AG10803 (cell line): ENCODE measurements around the gene AIRE.

Experiments used
- DNase-seq: peaks from one replicate; pipeline ENCODE4 v3.0.0; 2010; ENCODE audit warnings: low read depth
- H3K4me3 ChIP-seq: 2 replicates; pipeline ENCODE4 v1.5.1; 2011; ENCODE audit warnings: mild to moderate bottlenecking, low read length, control low read depth
- TF ChIP-seq, protein P1 (sequence below): conservative IDR thresholded peaks from 2 replicates; pipeline ENCODE4 v1.5.1; 2011; ENCODE audit warnings: mild to moderate bottlenecking, low read length, control low read depth, inconsistent platforms

AIRE gene

DNA sequence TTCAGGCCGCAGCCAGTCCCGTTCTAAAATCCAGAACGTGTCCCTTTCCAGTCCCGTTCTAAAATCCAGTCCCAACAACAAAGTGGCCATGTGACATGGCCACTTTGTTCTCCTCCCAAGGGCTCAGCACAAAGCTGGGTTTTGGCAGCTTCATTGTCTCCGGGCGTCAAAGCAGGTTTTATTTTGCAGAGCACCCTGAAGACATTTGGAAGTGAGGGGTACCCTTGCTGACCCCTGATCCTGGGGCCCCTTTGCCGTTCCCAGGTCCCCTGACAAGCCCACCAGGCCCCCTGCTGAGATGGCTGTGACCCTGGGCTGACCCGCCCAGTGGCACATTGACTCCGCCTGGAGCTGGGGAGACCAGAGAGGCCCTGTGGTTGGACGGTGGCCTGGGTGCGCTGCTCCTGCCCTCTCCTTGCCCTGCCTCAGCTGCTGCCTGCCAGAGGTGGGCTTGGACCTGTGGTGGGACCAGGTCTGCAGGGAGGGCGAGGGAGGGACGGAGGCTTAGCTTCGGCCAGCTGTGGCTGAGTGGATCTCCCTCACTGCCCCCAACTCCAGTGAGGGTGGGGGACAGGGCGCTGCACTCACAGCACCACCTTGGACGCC, 18.4 kb downstream of the AIRE start:
- H3K4me3 ChIP-seq: no peak overlapping the region
- TF ChIP-seq, protein P1, sequence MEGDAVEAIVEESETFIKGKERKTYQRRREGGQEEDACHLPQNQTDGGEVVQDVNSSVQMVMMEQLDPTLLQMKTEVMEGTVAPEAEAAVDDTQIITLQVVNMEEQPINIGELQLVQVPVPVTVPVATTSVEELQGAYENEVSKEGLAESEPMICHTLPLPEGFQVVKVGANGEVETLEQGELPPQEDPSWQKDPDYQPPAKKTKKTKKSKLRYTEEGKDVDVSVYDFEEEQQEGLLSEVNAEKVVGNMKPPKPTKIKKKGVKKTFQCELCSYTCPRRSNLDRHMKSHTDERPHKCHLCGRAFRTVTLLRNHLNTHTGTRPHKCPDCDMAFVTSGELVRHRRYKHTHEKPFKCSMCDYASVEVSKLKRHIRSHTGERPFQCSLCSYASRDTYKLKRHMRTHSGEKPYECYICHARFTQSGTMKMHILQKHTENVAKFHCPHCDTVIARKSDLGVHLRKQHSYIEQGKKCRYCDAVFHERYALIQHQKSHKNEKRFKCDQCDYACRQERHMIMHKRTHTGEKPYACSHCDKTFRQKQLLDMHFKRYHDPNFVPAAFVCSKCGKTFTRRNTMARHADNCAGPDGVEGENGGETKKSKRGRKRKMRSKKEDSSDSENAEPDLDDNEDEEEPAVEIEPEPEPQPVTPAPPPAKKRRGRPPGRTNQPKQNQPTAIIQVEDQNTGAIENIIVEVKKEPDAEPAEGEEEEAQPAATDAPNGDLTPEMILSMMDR: no peak
- DNase-seq: no peak

DNA sequence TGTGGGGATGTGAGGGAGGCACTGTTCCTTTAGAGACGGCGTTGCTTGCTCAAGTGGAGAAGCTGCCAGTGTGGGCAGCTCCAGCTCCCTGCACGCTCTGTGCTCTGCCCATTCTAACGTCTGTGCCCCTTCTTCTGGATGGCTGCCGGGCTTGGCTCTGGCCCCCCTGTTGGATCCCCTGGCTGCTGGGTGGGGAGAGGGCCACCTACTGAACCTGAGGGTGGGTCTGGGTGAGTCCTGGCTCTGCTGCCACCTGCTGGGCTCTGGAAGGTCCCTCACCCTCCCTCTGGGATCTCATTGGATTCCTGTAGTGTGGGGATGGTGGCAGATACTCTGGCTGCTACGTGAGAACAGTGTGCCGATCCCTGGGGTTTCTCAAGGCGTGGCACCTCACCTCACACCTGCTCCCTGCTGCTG, 19.2 kb downstream of the AIRE start:
- H3K4me3 ChIP-seq: no peak overlapping the region
- DNase-seq: peak; percentile 37
- TF ChIP-seq, protein P1: peak; percentile 75

DNA sequence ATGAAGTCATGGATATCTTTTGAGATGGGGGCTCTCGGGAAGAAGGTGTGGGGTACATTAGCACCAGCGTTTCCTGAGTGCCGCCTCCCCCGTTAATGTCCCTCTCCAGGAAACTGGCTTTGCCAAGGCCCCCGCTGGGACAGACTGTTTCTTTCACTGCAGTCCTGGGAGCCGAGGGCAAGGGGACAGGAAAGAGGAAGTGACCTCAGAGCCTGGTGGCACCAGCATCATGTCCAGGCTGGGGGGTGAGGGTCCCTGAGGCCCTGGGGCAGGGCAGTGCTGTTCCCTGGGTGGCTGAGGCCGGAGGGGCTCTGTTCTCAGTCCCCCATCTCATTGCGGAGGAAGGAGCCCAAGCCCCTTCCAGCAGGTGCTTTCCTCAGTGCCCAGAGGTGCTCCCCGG, 20.0 kb downstream of the AIRE start:
- no peak overlapping the region for H3K4me3 ChIP-seq
- TF ChIP-seq, protein P1: no peak
- no peak for DNase-seq

DNA sequence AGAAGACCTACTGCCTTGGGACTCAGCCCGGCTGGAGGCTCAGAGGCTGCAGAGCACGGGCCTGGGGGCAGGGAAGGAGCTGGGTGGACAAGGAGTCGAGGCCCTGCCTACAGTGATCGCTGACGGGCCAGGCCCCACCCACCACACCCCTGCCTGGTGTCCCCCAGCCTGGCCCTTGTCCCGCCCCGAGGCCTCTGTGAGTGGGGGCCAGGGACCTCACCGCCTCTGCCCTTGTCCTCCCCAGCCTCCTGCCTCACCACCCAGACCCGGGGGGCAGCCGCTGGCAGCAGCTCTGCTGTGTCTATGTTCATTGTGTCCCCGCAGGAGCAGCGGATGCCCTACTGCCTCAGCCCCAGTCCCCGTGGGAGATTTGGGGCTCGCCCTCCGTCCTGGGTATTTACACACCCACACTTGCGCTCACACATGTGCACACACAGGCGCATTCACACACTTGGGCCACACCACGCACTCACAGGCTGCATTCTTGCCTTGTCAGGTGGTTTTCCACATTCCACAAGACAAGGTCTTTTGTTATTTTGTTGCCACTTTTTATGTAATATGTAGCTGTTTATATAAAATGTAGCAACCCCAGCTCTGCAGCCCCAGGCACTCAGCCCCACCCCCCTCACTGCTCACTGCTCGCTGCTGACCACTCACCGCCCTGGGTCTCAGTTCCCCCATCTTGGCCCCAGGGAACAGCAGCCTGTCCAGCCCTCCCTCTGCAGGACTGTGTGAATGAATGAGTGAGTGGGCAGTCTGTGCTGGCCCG, 21.4 kb downstream of the AIRE start:
- TF ChIP-seq, protein P1: no peak
- peak; percentile 11 for DNase-seq
- H3K4me3 ChIP-seq: no peak overlapping the region

DNA sequence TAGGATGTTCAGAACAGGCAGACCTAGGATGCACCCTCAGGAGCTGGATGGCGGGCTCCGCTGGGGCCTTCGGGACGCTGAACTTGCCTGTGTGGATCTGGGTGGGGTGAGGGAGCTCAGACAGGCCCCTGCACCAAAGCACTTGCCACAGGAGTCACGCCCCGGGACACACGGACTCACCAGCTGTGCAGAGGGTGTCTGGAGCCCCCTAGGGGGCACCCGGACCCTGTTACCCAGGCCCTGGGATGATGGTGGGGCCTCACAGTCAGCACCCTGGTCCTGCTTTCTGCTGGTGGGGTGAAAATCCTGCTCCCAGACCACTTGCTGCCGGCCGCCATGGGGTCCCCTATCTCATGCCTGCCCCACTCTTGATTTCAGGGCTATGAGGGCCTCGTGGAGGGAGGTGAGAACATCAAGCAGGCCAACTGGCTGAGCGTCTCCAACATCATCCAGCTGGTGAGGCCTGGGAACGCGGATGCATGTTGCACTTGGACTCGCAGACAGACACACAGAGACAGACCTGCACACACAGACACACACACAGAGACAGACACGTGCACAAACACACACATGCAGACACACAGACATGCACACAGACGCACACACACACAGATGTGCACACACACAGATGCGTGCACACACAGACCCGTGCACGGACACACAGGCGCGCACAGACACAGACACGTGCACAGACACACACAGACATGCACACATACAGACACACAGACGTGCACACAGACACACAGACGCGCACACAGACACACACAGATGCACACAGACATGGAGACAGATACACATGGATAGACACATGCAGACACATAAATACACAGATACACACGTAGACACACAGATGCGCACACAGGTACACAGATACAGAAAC, 25.2 kb downstream of the AIRE start:
- TF ChIP-seq, protein P1: no peak
- no peak for DNase-seq
- H3K4me3 ChIP-seq: no peak overlapping the region

DNA sequence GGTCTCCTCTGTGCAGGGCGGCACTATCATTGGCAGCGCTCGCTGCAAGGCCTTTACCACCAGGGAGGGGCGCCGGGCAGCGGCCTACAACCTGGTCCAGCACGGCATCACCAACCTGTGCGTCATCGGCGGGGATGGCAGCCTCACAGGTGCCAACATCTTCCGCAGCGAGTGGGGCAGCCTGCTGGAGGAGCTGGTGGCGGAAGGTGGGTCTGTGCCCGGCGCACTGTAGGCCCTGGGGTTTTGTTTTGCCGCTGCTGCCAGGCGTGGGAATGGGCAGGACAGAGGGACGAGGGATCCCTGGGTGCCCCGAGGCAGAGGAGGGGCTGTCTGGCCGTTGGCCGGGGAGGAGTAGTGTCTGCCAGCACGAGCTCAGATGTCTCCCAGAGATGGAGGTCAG, 26.4 kb downstream of the AIRE start:
- no peak for DNase-seq
- TF ChIP-seq, protein P1: no peak
- H3K4me3 ChIP-seq: no peak overlapping the region
